ENCODE measurements around the gene VASH1. TPM values are rescaled to one million over a fixed set of nuclear protein-coding genes. Genes with fewer than 3 reads are reported as not detected.

Gene VASH1
- total and polyA plus RNA-seq, 9 donors, result 18.6 to 61.2 (median 55.3) TPM

GRCh38 chr14:76770521-76771436, 9.5 kb downstream of the VASH1 start:
- Histone ChIP-seq H3K9me3 (replicated peaks; ENCODE audit: control insufficient read depth, low read depth, low read length) (no peaks in the 10 kb centered on the region), H3K27ac (ENCODE audit: low read length) (no peak overlapping the region), H3K4me3 (ENCODE audit: low read length) (no peak overlapping the region), H3K27me3 (ENCODE audit: control insufficient read depth, insufficient read depth, low read length) (no peaks in the 10 kb centered on the region), H3K36me3 (ENCODE audit: control insufficient read depth, insufficient read depth, low read length) (peaks cover 66% of the 10 kb centered on the region), H3K4me1 (ENCODE audit: control insufficient read depth, insufficient read depth, low read length) (peaks cover 50% of the 10 kb centered on the region)
- WGBS (ENCODE audit: insufficient coverage), result no CpG with 5 or more reads among the region's 10 CpGs
- DNase-seq, result no peak

DNA sequence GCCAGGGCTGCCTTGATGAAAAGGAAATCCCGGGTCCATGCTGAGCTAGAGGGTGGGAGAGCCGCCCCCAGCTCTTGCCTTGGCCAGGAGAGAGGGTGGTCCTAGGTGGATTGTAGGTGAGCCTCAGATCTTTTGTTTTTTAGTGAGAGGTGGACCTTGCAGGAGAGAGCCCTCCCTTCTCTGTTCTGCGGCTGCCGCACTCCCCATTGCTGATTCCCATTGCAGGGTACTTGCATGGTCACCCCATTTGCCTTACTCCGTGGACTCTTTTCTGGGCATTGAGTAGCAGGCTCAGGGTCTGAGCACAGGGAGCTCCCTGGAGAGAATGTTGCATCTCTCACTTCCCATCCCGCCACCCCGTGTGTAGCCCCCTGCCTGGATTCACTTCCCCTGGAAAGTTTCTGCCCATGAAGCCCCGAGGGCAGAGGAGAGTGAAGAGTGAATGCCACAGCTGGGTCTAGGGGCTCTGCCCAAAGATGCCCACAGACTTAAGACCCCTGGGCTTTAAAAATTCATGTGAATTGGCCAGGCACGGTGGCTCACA, 10.2 kb downstream of the VASH1 start:
- no peak overlapping the region for H3K27ac ChIP-seq (ENCODE audit: low read length)
- H3K36me3 ChIP-seq (ENCODE audit: control insufficient read depth, insufficient read depth, low read length), result peaks cover 66% of the 10 kb centered on the region
- DNase-seq, result no peak
- no peak overlapping the region for H3K4me3 ChIP-seq (ENCODE audit: low read length)
- 89% methylated on average over 6 of the region's 9 CpGs for WGBS (ENCODE audit: insufficient coverage)
- H3K27me3 ChIP-seq (ENCODE audit: control insufficient read depth, insufficient read depth, low read length), result no peaks in the 10 kb centered on the region
- H3K9me3 ChIP-seq (replicated peaks; ENCODE audit: control insufficient read depth, low read depth, low read length), result no peaks in the 10 kb centered on the region
- H3K4me1 ChIP-seq (ENCODE audit: control insufficient read depth, insufficient read depth, low read length), result peaks cover 53% of the 10 kb centered on the region

DNA sequence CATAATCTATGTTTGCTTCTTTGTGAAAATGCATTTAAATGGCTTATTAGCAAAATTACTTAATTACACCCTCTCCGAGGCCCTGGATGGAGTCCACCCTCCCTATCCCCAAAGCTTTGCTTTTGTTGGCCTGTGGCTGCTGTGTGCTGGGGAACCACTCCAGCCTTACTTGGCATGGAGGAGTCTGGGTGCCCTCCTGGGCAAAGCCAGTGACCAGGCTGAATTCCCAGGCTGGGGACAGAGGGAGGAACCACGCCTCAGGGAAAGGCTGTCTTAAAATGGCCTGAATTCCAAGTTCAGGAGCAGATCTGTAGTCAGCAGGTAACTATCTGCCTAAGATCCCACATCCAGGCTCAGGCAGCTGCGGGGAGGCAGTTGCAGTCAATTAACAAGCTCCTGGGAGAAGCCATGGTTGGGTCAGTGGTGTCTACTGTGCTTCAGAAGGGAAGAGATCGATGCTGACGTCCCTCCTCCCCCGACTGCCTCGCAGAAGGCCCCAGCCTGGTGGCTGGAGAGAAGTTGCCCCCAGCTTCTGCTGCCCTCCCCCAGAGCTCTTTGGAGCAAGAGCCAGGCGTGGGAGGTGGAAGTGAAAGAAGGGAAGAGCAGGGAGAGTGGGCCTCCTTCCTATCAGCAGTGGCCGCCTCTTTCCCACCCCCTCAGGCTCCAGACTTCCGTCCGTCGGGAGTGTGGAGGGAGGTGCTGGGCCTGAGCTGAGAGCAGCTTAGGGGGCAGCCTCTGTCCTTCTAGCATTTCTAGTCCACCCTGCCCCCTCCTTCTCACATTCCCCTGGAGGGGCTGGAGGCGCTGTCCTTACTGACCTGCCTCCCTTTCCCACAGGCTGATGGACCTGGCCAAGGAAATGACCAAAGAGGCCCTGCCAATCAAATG, 11.3 kb downstream of the VASH1 start:
- H3K27me3 ChIP-seq (ENCODE audit: control insufficient read depth, insufficient read depth, low read length), result no peaks in the 10 kb centered on the region
- peak overlapping the region; percentile 76 for H3K27ac ChIP-seq (ENCODE audit: low read length)
- H3K4me1 ChIP-seq (ENCODE audit: control insufficient read depth, insufficient read depth, low read length), result peaks cover 50% of the 10 kb centered on the region
- DNase-seq, result peak; percentile 75
- H3K9me3 ChIP-seq (replicated peaks; ENCODE audit: control insufficient read depth, low read depth, low read length), result no peaks in the 10 kb centered on the region
- 50% methylated on average over 1 of the region's 13 CpGs for WGBS (ENCODE audit: insufficient coverage)
- no peak overlapping the region for H3K4me3 ChIP-seq (ENCODE audit: low read length)
- H3K36me3 ChIP-seq (ENCODE audit: control insufficient read depth, insufficient read depth, low read length), result peaks cover 69% of the 10 kb centered on the region

DNA sequence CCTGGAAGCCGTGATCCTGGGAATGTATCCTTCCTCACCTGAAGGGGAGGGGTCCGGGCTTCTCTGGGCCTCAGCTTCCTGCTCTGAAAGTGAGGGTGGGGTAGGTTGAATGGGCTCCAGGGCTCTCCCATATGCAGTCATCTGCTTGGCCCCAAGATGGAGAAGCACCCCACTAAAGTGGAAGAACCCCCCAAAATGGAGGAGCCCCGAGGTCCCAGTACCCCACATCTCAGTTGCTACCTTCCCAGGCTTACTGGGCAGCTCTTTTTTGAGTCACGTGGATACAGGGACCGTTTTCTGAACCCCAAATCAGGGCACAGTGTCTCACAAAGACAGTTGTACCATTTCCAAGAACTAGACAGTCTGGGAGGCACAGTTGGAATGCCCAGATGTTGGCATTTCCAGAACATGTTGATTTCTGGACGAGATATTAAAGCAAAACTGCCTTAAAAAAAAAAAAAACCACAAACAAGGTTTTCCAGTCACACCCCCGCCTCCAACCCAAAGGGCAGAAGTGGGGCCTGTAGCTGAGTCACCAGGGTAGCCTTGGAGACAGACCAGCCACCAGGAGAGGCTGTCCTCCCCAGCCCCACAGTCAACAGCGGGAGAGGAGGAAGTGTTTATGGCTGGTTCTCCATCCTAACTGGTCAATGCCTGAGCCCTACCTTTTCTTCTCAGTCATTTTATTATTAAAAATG, 12.1 kb downstream of the VASH1 start:
- Histone ChIP-seq H3K36me3 (ENCODE audit: control insufficient read depth, insufficient read depth, low read length) (peaks cover 72% of the 10 kb centered on the region), H3K4me1 (ENCODE audit: control insufficient read depth, insufficient read depth, low read length) (peaks cover 44% of the 10 kb centered on the region), H3K27me3 (ENCODE audit: control insufficient read depth, insufficient read depth, low read length) (no peaks in the 10 kb centered on the region), H3K27ac (ENCODE audit: low read length) (peak overlapping the region; percentile 76), H3K4me3 (ENCODE audit: low read length) (no peak overlapping the region), H3K9me3 (replicated peaks; ENCODE audit: control insufficient read depth, low read depth, low read length) (no peaks in the 10 kb centered on the region)
- 69% methylated on average over 3 of the region's 8 CpGs for WGBS (ENCODE audit: insufficient coverage)
- DNase-seq, result peak; percentile 68

GRCh38 chr14:76773956-76774820, 12.9 kb downstream of the VASH1 start:
- no peaks in the 10 kb centered on the region for H3K27me3 ChIP-seq (ENCODE audit: control insufficient read depth, insufficient read depth, low read length)
- H3K4me1 ChIP-seq (ENCODE audit: control insufficient read depth, insufficient read depth, low read length), result peaks cover 41% of the 10 kb centered on the region
- no peak overlapping the region for H3K4me3 ChIP-seq (ENCODE audit: low read length)
- peak overlapping the region; percentile 13 for H3K27ac ChIP-seq (ENCODE audit: low read length)
- no peak for DNase-seq
- peaks cover 78% of the 10 kb centered on the region for H3K36me3 ChIP-seq (ENCODE audit: control insufficient read depth, insufficient read depth, low read length)
- 88% methylated on average over 15 of the region's 18 CpGs for WGBS (ENCODE audit: insufficient coverage)
- no peaks in the 10 kb centered on the region for H3K9me3 ChIP-seq (replicated peaks; ENCODE audit: control insufficient read depth, low read depth, low read length)

DNA sequence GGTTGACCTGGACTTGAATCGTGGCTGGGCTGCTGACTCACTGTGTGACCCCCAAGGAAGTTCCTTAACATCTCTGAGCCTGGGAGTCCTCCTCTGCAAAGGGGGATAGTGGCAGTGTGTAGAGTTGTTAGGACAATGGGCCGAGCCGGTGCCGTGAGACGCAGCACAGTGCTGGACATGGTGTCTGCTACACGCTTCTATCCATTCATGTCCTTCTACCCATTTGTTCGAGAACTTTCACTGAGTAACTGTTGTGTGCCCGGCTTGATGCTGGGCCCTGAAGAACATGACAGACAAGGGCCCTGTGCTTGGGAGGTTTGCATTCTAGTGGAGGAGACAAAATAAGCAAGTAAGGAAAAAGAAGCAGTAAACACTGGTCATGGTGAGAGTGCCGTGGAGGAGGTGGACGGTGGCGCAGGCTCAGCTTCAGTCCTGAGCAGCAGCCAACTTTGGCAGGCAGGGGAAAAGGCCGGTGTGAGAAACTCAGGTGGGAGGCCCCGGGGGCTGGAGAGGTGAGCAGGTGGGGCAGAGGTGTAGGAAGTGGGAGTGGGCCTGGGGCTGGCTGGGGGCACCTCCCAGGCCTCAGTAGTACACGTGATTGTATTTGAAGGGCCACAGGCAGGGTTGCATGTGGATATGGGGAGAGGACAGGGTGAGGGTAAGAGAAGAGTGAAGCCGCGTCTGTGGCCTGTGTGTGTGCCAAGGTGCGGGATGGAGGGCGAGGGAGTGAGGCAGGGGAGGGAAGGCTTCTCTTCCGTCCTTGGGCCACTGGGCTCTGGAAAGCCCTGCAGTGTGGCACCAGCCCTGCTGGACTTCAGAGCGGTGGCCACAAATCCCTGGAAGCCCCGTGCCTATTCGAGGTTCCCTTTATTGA, 13.8 kb downstream of the VASH1 start:
- H3K27me3 ChIP-seq (ENCODE audit: control insufficient read depth, insufficient read depth, low read length), result no peaks in the 10 kb centered on the region
- DNase-seq, result no peak
- no peaks in the 10 kb centered on the region for H3K9me3 ChIP-seq (replicated peaks; ENCODE audit: control insufficient read depth, low read depth, low read length)
- H3K36me3 ChIP-seq (ENCODE audit: control insufficient read depth, insufficient read depth, low read length), result peaks cover 80% of the 10 kb centered on the region
- 81% methylated on average over 16 of the region's 22 CpGs for WGBS (ENCODE audit: insufficient coverage)
- peaks cover 37% of the 10 kb centered on the region for H3K4me1 ChIP-seq (ENCODE audit: control insufficient read depth, insufficient read depth, low read length)
- no peak overlapping the region for H3K27ac ChIP-seq (ENCODE audit: low read length)
- no peak overlapping the region for H3K4me3 ChIP-seq (ENCODE audit: low read length)

DNA sequence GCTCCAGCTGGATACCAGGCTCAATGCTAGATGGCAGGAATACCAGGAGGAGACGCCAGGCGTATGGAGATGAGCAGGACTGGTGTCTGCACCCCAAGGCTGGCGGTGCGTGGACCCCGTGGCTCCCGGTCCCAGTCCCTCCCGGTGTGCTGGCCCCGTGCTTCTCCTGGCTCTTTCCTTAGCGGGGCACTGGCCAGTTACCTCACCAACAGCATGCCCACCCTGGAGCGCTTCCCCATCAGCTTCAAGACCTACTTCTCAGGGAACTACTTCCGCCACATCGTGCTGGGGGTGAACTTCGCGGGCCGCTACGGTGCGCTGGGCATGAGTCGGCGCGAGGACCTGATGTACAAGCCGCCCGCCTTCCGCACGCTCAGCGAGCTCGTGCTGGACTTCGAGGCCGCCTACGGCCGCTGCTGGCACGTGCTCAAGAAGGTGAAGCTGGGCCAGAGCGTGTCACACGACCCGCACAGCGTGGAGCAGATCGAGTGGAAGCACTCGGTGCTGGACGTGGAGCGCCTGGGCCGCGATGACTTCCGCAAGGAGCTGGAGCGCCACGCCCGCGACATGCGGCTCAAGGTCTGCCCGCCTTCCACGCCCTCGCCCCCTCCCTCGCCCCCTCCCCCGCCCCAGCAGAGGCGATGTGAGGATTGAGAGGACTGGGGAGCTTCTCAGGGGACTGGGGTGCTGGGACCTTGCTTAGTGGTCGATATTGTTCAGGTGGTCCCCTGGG, 14.6 kb downstream of the VASH1 start:
- Histone ChIP-seq H3K27me3 (ENCODE audit: control insufficient read depth, insufficient read depth, low read length) (no peaks in the 10 kb centered on the region), H3K9me3 (replicated peaks; ENCODE audit: control insufficient read depth, low read depth, low read length) (no peaks in the 10 kb centered on the region), H3K4me1 (ENCODE audit: control insufficient read depth, insufficient read depth, low read length) (peaks cover 39% of the 10 kb centered on the region), H3K36me3 (ENCODE audit: control insufficient read depth, insufficient read depth, low read length) (peaks cover 78% of the 10 kb centered on the region), H3K4me3 (ENCODE audit: low read length) (no peak overlapping the region), H3K27ac (ENCODE audit: low read length) (no peak overlapping the region)
- no peak for DNase-seq
- 90% methylated on average over 48 of the region's 54 CpGs for WGBS (ENCODE audit: insufficient coverage)
